Tibial nerve (tissue), 3 donors: ENCODE measurements around the gene SMAD7.

Source experiments
- CTCF ChIP-seq, 5 experiments: fragments of 200-600 bp in 3 of 5; fragments of 450-650 bp in 2 of 5; sonication (generic) in 3 of 5; IDR thresholded peaks; one replicate each; pipeline ENCODE4 v1.5.1; 2016 to 2019; ENCODE audit warnings: antibody characterized with exemption in 5 of 5, mild to moderate bottlenecking in 3 of 5, moderate library complexity in 2 of 5
- POLR2A ChIP-seq, 2 donors: fragments of 450-650 bp; IDR thresholded peaks; one replicate each; pipeline ENCODE4 v1.6.1; 2017; ENCODE audit warnings: antibody characterized with exemption in 2 of 2, mild to moderate bottlenecking in 2 of 2, moderate library complexity in 2 of 2

- no peak for TF ChIP-seq CTCF (IDR thresholded peaks at IDR 0.05)
- TF ChIP-seq POLR2A (IDR thresholded peaks at IDR 0.05), result no peak
These were observed 40.5 kb upstream of the SMAD7 start for GRCh38 chr18:48991319-48991660.
